DMS114 treated with DMSO at 0.1 percent for 48 hours (cell line): ENCODE measurements around the gene NCAN.

Source experiments
- DNase-seq: peaks from one replicate; lab custom pipeline; 2025; ENCODE audit not compliant: unreplicated experiment; lab: John Stamatoyannopoulos, UW

Gene NCAN

GRCh38 chr19:19279062-19279612, 67.4 kb downstream of the NCAN start:
- no peak for DNase-seq

- no peak for DNase-seq
Measured at GRCh38 chr19:19279853-19280252, 68.1 kb downstream of the NCAN start.

GRCh38 chr19:19280561-19280960, 68.8 kb downstream of the NCAN start:
- DNase-seq, result no peak

- DNase-seq, result no peak
Measured at GRCh38 chr19:19285686-19286085, 73.9 kb downstream of the NCAN start.

GRCh38 chr19:19292607-19293006, 80.8 kb downstream of the NCAN start:
- no peak for DNase-seq

GRCh38 chr19:19294914-19295313, 83.2 kb downstream of the NCAN start:
- DNase-seq, result no peak

GRCh38 chr19:19296953-19297689, 85.4 kb downstream of the NCAN start:
- DNase-seq, result no peak

- no peak for DNase-seq
Measured at GRCh38 chr19:19297759-19298158, 86.0 kb downstream of the NCAN start.

- DNase-seq, result no peak
Measured at GRCh38 chr19:19300613-19301012, 88.9 kb downstream of the NCAN start.
